DND-41 (cell line): ENCODE results near the gene SLK.

Experiments
- CTCF ChIP-seq: IDR thresholded peaks from 2 replicates; pipeline ENCODE4 v1.5.1; 2012; ENCODE audit warnings: borderline replicate concordance, low read length, moderate library complexity, mild to moderate bottlenecking; ENCODE audit not compliant: poor library complexity, severe bottlenecking; ENCODE audit errors: extremely low read depth
- EZH2 ChIP-seq: IDR thresholded peaks from 3 replicates; pipeline ENCODE4 v1.6.1; 2012; ENCODE audit warnings: borderline replicate concordance, low read depth, mild to moderate bottlenecking, moderate library complexity, low read length, inconsistent platforms; ENCODE audit not compliant: severe bottlenecking

GRCh38 chr10:104054430-104054829 lies 87.5 kb downstream of the SLK start:
- no peak for TF ChIP-seq CTCF
- TF ChIP-seq EZH2: no peak
